ENCODE data around the gene KCNK10.

DNA sequence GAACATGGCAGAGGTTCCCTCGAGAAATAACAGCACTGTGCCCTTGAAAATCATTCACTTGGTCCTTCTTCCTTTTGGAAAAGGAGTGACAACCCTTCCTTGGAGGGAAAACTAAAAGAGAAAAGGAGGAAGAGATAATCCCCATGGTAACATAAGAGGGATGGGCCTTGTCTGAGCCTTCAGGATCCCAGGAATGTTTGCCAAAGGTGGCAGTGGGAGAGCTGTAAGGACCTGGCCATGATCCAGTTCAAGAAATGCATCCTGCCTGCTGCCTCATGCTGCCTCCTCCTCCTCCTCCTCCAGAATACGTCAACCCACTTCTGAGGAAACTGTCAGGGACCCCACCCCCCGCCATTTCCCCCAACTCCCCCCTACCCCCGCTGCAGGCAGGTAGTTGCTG is 118.8 kb downstream of the KCNK10 start:
- TF ChIP-seq, protein P1, sequence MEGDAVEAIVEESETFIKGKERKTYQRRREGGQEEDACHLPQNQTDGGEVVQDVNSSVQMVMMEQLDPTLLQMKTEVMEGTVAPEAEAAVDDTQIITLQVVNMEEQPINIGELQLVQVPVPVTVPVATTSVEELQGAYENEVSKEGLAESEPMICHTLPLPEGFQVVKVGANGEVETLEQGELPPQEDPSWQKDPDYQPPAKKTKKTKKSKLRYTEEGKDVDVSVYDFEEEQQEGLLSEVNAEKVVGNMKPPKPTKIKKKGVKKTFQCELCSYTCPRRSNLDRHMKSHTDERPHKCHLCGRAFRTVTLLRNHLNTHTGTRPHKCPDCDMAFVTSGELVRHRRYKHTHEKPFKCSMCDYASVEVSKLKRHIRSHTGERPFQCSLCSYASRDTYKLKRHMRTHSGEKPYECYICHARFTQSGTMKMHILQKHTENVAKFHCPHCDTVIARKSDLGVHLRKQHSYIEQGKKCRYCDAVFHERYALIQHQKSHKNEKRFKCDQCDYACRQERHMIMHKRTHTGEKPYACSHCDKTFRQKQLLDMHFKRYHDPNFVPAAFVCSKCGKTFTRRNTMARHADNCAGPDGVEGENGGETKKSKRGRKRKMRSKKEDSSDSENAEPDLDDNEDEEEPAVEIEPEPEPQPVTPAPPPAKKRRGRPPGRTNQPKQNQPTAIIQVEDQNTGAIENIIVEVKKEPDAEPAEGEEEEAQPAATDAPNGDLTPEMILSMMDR (conservative IDR thresholded peaks at IDR 0.05): no peak
- no peak for TF ChIP-seq ZFX (IDR thresholded peaks at IDR 0.05)
